Measurements from ENCODE around the gene SLC26A1.

DNA sequence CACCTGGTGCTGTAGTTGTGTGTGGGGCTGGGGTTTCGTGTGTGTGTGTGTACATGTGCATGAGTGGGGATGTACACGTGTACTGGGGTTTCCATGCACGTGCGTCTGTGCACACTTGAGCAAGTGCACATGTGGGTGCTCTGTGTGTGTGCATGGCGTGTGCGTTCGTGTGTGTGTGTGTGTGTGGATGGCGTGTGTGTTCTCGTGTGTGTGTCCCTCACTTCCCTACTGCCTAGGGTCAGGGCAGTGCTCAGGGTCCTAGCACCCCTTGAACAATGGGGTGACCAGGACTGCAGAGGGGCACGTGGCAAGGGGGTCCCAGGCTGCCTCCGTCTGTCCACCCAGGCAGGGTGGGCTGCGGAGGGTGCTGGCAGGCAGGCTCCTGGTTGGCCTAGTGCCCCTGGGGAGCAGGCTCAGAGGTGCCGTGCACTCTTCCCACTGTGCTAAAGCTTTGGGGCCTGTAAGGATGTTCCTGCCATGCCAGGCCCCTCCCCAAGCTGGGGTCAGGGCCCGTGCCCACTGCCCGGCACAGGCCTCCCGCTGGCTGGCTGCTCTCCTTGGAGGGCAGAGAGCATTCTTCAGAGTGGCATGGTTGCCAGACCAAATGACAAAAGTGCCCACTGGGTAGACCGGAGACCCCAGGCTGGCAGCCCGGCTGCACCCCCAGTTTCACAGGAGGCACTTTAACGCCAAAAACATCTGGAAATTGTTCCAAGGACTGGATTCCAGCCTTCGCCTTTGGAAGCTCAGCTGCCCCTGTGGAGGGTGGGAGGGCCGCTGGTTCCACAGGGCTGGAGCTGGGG, 47.3 kb upstream of the SLC26A1 start:
- TF ChIP-seq POLR2A (IDR thresholded peaks at IDR 0.05; ENCODE audit: low read depth, low read length) (no peak), POLR2AphosphoS5 (IDR thresholded peaks at IDR 0.05; ENCODE audit: insufficient read depth, low read depth, low read length) (no peak), MAX (IDR thresholded peaks at IDR 0.05; ENCODE audit: insufficient read depth, insufficient read length) (no peak), MYC (IDR thresholded peaks at IDR 0.05; ENCODE audit: low read depth, low read length) (no peak)
- TF ChIP-seq, protein P1, sequence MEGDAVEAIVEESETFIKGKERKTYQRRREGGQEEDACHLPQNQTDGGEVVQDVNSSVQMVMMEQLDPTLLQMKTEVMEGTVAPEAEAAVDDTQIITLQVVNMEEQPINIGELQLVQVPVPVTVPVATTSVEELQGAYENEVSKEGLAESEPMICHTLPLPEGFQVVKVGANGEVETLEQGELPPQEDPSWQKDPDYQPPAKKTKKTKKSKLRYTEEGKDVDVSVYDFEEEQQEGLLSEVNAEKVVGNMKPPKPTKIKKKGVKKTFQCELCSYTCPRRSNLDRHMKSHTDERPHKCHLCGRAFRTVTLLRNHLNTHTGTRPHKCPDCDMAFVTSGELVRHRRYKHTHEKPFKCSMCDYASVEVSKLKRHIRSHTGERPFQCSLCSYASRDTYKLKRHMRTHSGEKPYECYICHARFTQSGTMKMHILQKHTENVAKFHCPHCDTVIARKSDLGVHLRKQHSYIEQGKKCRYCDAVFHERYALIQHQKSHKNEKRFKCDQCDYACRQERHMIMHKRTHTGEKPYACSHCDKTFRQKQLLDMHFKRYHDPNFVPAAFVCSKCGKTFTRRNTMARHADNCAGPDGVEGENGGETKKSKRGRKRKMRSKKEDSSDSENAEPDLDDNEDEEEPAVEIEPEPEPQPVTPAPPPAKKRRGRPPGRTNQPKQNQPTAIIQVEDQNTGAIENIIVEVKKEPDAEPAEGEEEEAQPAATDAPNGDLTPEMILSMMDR (IDR thresholded peaks at IDR 0.05; ENCODE audit: extremely low read depth in 1 of 2, insufficient read depth in 1 of 2, low read depth in 1 of 2, low read length in 2 of 2), result no peak

Measured in endothelial cell of umbilical vein (primary cell).